Measurements from ENCODE around the gene WDPCP. TPM values are rescaled to one million over a fixed set of nuclear protein-coding genes. Genes with fewer than 3 reads are reported as not detected.

Gene WDPCP
- total RNA-seq, 2 donors from 2014 or later, result 11.8 to 25.1 TPM

DNA sequence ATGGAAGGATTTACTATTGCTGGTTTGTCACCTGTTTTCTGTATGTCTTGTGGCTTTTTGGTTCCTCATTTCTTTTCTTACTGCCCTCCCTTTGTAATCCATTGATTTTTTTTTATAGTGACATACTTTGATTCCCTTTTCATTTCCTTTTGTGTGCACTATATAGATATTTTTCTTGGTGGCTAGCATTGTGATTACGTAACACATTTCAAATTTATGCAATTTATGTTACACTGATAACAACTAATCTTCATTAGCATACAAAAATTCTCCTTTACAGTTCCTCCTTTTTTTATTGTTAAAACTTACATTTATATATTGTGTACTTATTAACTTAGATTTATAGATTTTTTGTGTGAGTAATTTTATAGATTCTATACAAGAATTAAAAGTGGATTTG is 457.1 kb downstream of the WDPCP start:
- peaks cover 6% of the 10 kb centered on the region for H3K36me3 Mint-ChIP-seq (ENCODE audit: low read depth)
- Histone ChIP-seq H3K27ac (ENCODE audit: low read depth, low read length) (no peak overlapping the region), H3K4me3 (ENCODE audit: low read length) (no peak overlapping the region), H3K4me1 (ENCODE audit: control insufficient read depth, insufficient read depth, low read length) (no peaks in the 10 kb centered on the region), H3K9ac (ENCODE audit: extremely low read depth, low read length, poor library complexity, severe bottlenecking) (no peak overlapping the region), H3K36me3 (ENCODE audit: control insufficient read depth, insufficient read depth, low read length) (no peaks in the 10 kb centered on the region), H3K27me3 (ENCODE audit: control insufficient read depth, insufficient read depth, low read length, poor library complexity, severe bottlenecking) (no peaks in the 10 kb centered on the region), H3K9me3 (ENCODE audit: control insufficient read depth, low read length) (peaks cover 16% of the 10 kb centered on the region)
- no peaks in the 10 kb centered on the region for H3K27me3 Mint-ChIP-seq (ENCODE audit: insufficient read depth)
- H3K27ac Mint-ChIP-seq, result no peak overlapping the region
- H3K4me3 Mint-ChIP-seq, result no peak overlapping the region
- H3K9me3 Mint-ChIP-seq, result peaks cover 21% of the 10 kb centered on the region
- no peak for DNase-seq
- H3K4me1 Mint-ChIP-seq, result no peaks in the 10 kb centered on the region
- 100% methylated on average over 1 of the region's 1 CpG; no CpG with 5 or more reads in 1 of the 2 experiments for WGBS, 2 experiments (ENCODE audit: insufficient coverage in 1 of 2, insufficient read length in 1 of 2)
- TF ChIP-seq, protein P1, sequence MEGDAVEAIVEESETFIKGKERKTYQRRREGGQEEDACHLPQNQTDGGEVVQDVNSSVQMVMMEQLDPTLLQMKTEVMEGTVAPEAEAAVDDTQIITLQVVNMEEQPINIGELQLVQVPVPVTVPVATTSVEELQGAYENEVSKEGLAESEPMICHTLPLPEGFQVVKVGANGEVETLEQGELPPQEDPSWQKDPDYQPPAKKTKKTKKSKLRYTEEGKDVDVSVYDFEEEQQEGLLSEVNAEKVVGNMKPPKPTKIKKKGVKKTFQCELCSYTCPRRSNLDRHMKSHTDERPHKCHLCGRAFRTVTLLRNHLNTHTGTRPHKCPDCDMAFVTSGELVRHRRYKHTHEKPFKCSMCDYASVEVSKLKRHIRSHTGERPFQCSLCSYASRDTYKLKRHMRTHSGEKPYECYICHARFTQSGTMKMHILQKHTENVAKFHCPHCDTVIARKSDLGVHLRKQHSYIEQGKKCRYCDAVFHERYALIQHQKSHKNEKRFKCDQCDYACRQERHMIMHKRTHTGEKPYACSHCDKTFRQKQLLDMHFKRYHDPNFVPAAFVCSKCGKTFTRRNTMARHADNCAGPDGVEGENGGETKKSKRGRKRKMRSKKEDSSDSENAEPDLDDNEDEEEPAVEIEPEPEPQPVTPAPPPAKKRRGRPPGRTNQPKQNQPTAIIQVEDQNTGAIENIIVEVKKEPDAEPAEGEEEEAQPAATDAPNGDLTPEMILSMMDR (conservative IDR thresholded peaks at IDR 0.05), result no peak

DNA sequence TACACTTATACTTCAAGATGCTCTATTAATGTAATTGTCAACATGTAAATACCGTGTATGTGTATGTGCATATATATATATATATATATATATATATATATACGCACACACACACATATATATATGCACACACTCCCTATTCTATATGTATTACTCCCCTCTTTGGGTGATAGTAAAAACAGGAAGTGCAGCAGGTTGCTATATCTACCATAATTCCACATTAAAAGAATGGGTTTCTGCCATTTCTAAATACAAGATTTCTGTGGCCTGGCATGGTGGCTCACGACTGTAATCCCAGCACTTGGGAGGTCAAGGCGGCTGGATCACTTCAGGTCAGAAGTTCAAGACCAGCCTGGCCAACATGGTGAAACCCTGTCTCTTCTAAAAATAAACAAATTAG is 460.7 kb downstream of the WDPCP start:
- H3K36me3 Mint-ChIP-seq (ENCODE audit: low read depth), result peaks cover 6% of the 10 kb centered on the region
- H3K36me3 ChIP-seq (ENCODE audit: control insufficient read depth, insufficient read depth, low read length), result no peaks in the 10 kb centered on the region
- H3K27ac ChIP-seq (ENCODE audit: low read depth, low read length), result no peak overlapping the region
- H3K9ac ChIP-seq (ENCODE audit: extremely low read depth, low read length, poor library complexity, severe bottlenecking), result no peak overlapping the region
- H3K27ac Mint-ChIP-seq, result no peak overlapping the region
- no peaks in the 10 kb centered on the region for H3K4me1 Mint-ChIP-seq
- WGBS, 2 experiments (ENCODE audit: insufficient coverage in 1 of 2, insufficient read length in 1 of 2), result 85 to 93% methylated on average over 2 of the region's 4 CpGs
- H3K4me3 ChIP-seq (ENCODE audit: low read length), result no peak overlapping the region
- peaks cover 8% of the 10 kb centered on the region for H3K9me3 ChIP-seq (ENCODE audit: control insufficient read depth, low read length)
- H3K27me3 ChIP-seq (ENCODE audit: control insufficient read depth, insufficient read depth, low read length, poor library complexity, severe bottlenecking), result no peaks in the 10 kb centered on the region
- no peak for DNase-seq
- H3K4me1 ChIP-seq (ENCODE audit: control insufficient read depth, insufficient read depth, low read length), result no peaks in the 10 kb centered on the region
- H3K27me3 Mint-ChIP-seq (ENCODE audit: insufficient read depth), result no peaks in the 10 kb centered on the region
- TF ChIP-seq, protein P1 (conservative IDR thresholded peaks at IDR 0.05), result no peak
- H3K9me3 Mint-ChIP-seq, result peaks cover 13% of the 10 kb centered on the region
- H3K4me3 Mint-ChIP-seq, result no peak overlapping the region

DNA sequence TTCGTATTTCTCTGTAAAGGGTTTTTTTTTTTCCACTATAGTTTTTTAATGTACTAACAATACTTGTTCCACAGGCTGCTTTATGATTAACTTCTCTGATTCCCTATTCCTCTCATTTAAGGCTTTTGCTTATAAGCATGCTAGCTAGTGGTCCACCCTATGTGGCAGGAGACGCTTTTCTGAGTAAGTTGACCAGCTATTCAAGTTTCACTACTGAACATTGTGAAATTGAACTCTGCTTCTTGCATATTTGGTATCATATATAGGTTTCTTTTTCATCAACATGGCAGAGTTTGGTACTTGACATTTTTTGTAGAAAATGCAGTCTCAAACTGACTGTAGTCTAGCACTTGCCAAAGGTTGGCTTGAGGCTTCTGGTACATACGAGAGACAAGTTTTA is 463.4 kb downstream of the WDPCP start:
- Histone ChIP-seq H3K27ac (ENCODE audit: low read depth, low read length) (no peak overlapping the region), H3K27me3 (ENCODE audit: control insufficient read depth, insufficient read depth, low read length, poor library complexity, severe bottlenecking) (no peaks in the 10 kb centered on the region), H3K9ac (ENCODE audit: extremely low read depth, low read length, poor library complexity, severe bottlenecking) (no peak overlapping the region), H3K4me1 (ENCODE audit: control insufficient read depth, insufficient read depth, low read length) (no peaks in the 10 kb centered on the region), H3K9me3 (ENCODE audit: control insufficient read depth, low read length) (no peaks in the 10 kb centered on the region), H3K4me3 (ENCODE audit: low read length) (no peak overlapping the region), H3K36me3 (ENCODE audit: control insufficient read depth, insufficient read depth, low read length) (no peaks in the 10 kb centered on the region)
- no peak overlapping the region for H3K27ac Mint-ChIP-seq
- no peak overlapping the region for H3K4me3 Mint-ChIP-seq
- TF ChIP-seq, protein P1 (conservative IDR thresholded peaks at IDR 0.05), result no peak
- H3K4me1 Mint-ChIP-seq, result no peaks in the 10 kb centered on the region
- no peaks in the 10 kb centered on the region for H3K27me3 Mint-ChIP-seq (ENCODE audit: insufficient read depth)
- no peak for DNase-seq
- 100% methylated on average over 1 to 2 of the region's 3 CpGs for WGBS, 2 experiments (ENCODE audit: insufficient coverage in 1 of 2, insufficient read length in 1 of 2)
- no peaks in the 10 kb centered on the region for H3K36me3 Mint-ChIP-seq (ENCODE audit: low read depth)
- H3K9me3 Mint-ChIP-seq, result peaks cover 2% of the 10 kb centered on the region

Data from endodermal cell (in vitro differentiated cells).